HepG2 (cell line): ENCODE data around the gene NXF2.

Experiments used
- CHD2 ChIP-seq: IDR thresholded peaks from 2 replicates; pipeline ENCODE4 v1.6.1; 2011; ENCODE audit warnings: low read depth, low read length, improper control_type of control experiment
- DDIT3 ChIP-seq: sonication (generic); formaldehyde crosslinking; IDR thresholded peaks from 2 replicates; pipeline ENCODE4 v1.4.0; 2020; ENCODE audit warnings: mild to moderate bottlenecking, missing genetic modification reagents
- FOXJ3 ChIP-seq: sonication (generic); formaldehyde crosslinking; IDR thresholded peaks from 2 replicates; pipeline ENCODE4 v1.4.0; 2020; ENCODE audit warnings: missing genetic modification reagents, mild to moderate bottlenecking, borderline replicate concordance
- NFE2 ChIP-seq: sonication (generic); formaldehyde crosslinking; IDR thresholded peaks from 2 replicates; pipeline ENCODE4 v1.4.0; 2020; ENCODE audit warnings: missing genetic modification reagents
- POLR2A ChIP-seq, 2 experiments: IDR thresholded peaks; 2 replicates each; pipeline ENCODE4 v1.6.1; 2011; ENCODE audit warnings: low read depth in 2 of 2, low read length in 2 of 2, mild to moderate bottlenecking in 1 of 2, moderate library complexity in 1 of 2; ENCODE audit not compliant: insufficient read depth in 1 of 2
- POLR2AphosphoS5 ChIP-seq: IDR thresholded peaks from 2 replicates; pipeline ENCODE4 v1.6.1; 2012; ENCODE audit warnings: low read depth, low read length
- RFX5 ChIP-seq: IDR thresholded peaks from 2 replicates; pipeline ENCODE4 v1.6.1; 2011; ENCODE audit warnings: low read depth, low read length, improper control_type of control experiment
- SRF ChIP-seq: IDR thresholded peaks from 2 replicates; pipeline ENCODE4 v1.6.1; 2011; ENCODE audit warnings: mild to moderate bottlenecking, low read depth, low read length, moderate library complexity
- ZFAT ChIP-seq: sonication (generic); formaldehyde crosslinking; conservative IDR thresholded peaks from 2 replicates; pipeline ENCODE4 v1.8.1; 2023; ENCODE audit warnings: missing genetic modification reagents, inconsistent platforms
- ZNF280D ChIP-seq: sonication (generic); formaldehyde crosslinking; IDR thresholded peaks from 2 replicates; pipeline ENCODE4 v1.5.1; 2020; ENCODE audit warnings: mild to moderate bottlenecking, missing genetic modification reagents
- ZNF558 ChIP-seq: sonication (generic); formaldehyde crosslinking; IDR thresholded peaks from 2 replicates; pipeline ENCODE4 v1.9.0; 2022; ENCODE audit warnings: mild to moderate bottlenecking, missing genetic modification reagents, borderline replicate concordance

GRCh38 chrX:102345916-102346315 is 98.9 kb downstream of the NXF2 start:
- no peak for TF ChIP-seq CHD2
- TF ChIP-seq ZNF280D (CRISPR knock-in tag), result no peak
- TF ChIP-seq NFE2 (CRISPR knock-in tag), result no peak
- TF ChIP-seq SRF, result no peak
- TF ChIP-seq ZFAT (CRISPR knock-in tag), result no peak
- TF ChIP-seq DDIT3 (CRISPR knock-in tag), result no peak
- TF ChIP-seq POLR2A (IDR thresholded peaks at IDR 0.05; ENCODE audit: insufficient read depth in 1 of 2, low read depth in 2 of 2, low read length in 2 of 2), result no peak
- TF ChIP-seq RFX5, result no peak
- no peak for TF ChIP-seq POLR2AphosphoS5
- TF ChIP-seq ZNF558 (CRISPR knock-in tag), result no peak
- TF ChIP-seq FOXJ3 (CRISPR knock-in tag), result no peak
